H9 (cell line): ENCODE data around the gene CDC42EP3. TPM values are rescaled to one million over a fixed set of nuclear protein-coding genes. Genes with fewer than 3 reads are reported as not detected.
A peak's percentile ranks its signal among the peaks of the same experiment; 100 is the strongest.

ENCODE experiments used
- DNase-seq: peaks from one replicate; pipeline ENCODE4 v3.0.0-alpha.2; 2017
- H2AFZ ChIP-seq: one replicate; pipeline ENCODE4 v1.6.1; 2013; ENCODE audit warnings: mild to moderate bottlenecking, low read length, control low read depth, moderate library complexity
- H2AK5ac ChIP-seq: 2 replicates; pipeline ENCODE4 v1.6.1; 2013; ENCODE audit warnings: low read length, control low read depth, mixed read lengths; ENCODE audit not compliant: insufficient read length
- H2BK120ac ChIP-seq: one replicate; pipeline ENCODE4 v1.6.1; 2013; ENCODE audit warnings: low read depth, mild to moderate bottlenecking, low read length, control low read depth, inconsistent platforms; ENCODE audit not compliant: poor library complexity, severe bottlenecking
- H2BK12ac ChIP-seq: 2 replicates; pipeline ENCODE4 v1.6.1; 2013; ENCODE audit warnings: low read length, control low read depth, mixed read lengths, low read depth; ENCODE audit not compliant: insufficient read length
- H2BK15ac ChIP-seq: 2 replicates; pipeline ENCODE4 v1.6.1; 2013; ENCODE audit warnings: low read depth, low read length, control low read depth
- H2BK20ac ChIP-seq: one replicate; pipeline ENCODE4 v1.6.1; 2013; ENCODE audit warnings: low read depth, mild to moderate bottlenecking, low read length, control low read depth, inconsistent platforms; ENCODE audit not compliant: poor library complexity, severe bottlenecking
- H2BK5ac ChIP-seq: 2 replicates; pipeline ENCODE4 v1.6.1; 2013; ENCODE audit warnings: low read length, control low read depth, mixed read lengths; ENCODE audit not compliant: insufficient read length
- H3K14ac ChIP-seq: 2 replicates; pipeline ENCODE4 v1.6.1; 2013; ENCODE audit warnings: low read length, control low read depth; ENCODE audit not compliant: insufficient read depth
- H3K18ac ChIP-seq: 2 replicates; pipeline ENCODE4 v1.6.1; 2013; ENCODE audit warnings: low read depth, mild to moderate bottlenecking, mixed read lengths, low read length, control low read depth; ENCODE audit not compliant: insufficient read length
- H3K23ac ChIP-seq: 2 replicates; pipeline ENCODE4 v1.6.1; 2013; ENCODE audit warnings: low read length, control low read depth, mixed read lengths, low read depth; ENCODE audit not compliant: insufficient read length
- H3K23me2 ChIP-seq: 2 replicates; pipeline ENCODE4 v1.6.1; 2013; ENCODE audit warnings: low read depth, mild to moderate bottlenecking, mixed read lengths, low read length, control low read depth; ENCODE audit not compliant: insufficient read length, poor library complexity, severe bottlenecking
- H3K27ac ChIP-seq: 2 replicates; pipeline ENCODE4 v1.5.1; 2013; ENCODE audit warnings: low read length, control low read depth, mixed read lengths, low read depth; ENCODE audit not compliant: insufficient read length
- H3K27me3 ChIP-seq: 2 replicates; pipeline ENCODE4 v1.6.1; 2013; ENCODE audit warnings: low read length, control low read depth, inconsistent platforms; ENCODE audit not compliant: insufficient read depth
- H3K4ac ChIP-seq: 2 replicates; pipeline ENCODE4 v1.6.1; 2013; ENCODE audit warnings: low read depth, mild to moderate bottlenecking, control low read depth, inconsistent platforms, low read length, moderate library complexity
- H3K4me1 ChIP-seq: 2 replicates; pipeline ENCODE4 v1.6.1; 2013; ENCODE audit warnings: low read length, control low read depth, inconsistent platforms; ENCODE audit not compliant: insufficient read depth
- H3K4me2 ChIP-seq: 2 replicates; pipeline ENCODE4 v1.6.1; 2013; ENCODE audit warnings: low read length, control low read depth, mixed read lengths; ENCODE audit not compliant: insufficient read length, insufficient read depth
- H3K56ac ChIP-seq: 2 replicates; pipeline ENCODE4 v1.6.1; 2013; ENCODE audit warnings: low read depth, mild to moderate bottlenecking, mixed read lengths, low read length, control low read depth; ENCODE audit not compliant: insufficient read length
- H3K79me1 ChIP-seq: 2 replicates; pipeline ENCODE4 v1.6.1; 2013; ENCODE audit warnings: low read depth, mild to moderate bottlenecking, moderate library complexity, low read length, control low read depth, inconsistent platforms; ENCODE audit not compliant: insufficient read depth, poor library complexity, severe bottlenecking
- H3K79me2 ChIP-seq: 2 replicates; pipeline ENCODE4 v1.6.1; 2013; ENCODE audit warnings: low read length, control low read depth, inconsistent platforms; ENCODE audit not compliant: insufficient read depth
- H3K9ac ChIP-seq: 2 replicates; pipeline ENCODE4 v1.6.1; 2013; ENCODE audit warnings: low read length, control low read depth, mixed read lengths; ENCODE audit not compliant: insufficient read length; ENCODE audit errors: extremely low read depth
- H3K9me3 ChIP-seq: one replicate; pipeline ENCODE4 v1.6.1; 2013; ENCODE audit warnings: low read depth, low read length, inconsistent platforms; ENCODE audit not compliant: control insufficient read depth
- H3T11ph ChIP-seq: one replicate; pipeline ENCODE4 v1.6.1; 2013; ENCODE audit warnings: mild to moderate bottlenecking, low read length, control low read depth, inconsistent platforms
- H4K20me1 ChIP-seq: one replicate; pipeline ENCODE4 v1.6.1; 2013; ENCODE audit not compliant: control insufficient read depth, insufficient read length, insufficient read depth
- H4K5ac ChIP-seq: 2 replicates; pipeline ENCODE4 v1.6.1; 2013; ENCODE audit warnings: low read depth, mild to moderate bottlenecking, mixed read lengths, low read length, control low read depth; ENCODE audit not compliant: insufficient read length
- H4K8ac ChIP-seq: replicated peaks from 2 replicates; pipeline ENCODE4 v1.6.1; 2013; ENCODE audit warnings: low read length, control low read depth, mixed read lengths, low read depth; ENCODE audit not compliant: insufficient read length
- H4K91ac ChIP-seq: 2 replicates; pipeline ENCODE4 v1.6.1; 2013; ENCODE audit warnings: low read depth, mild to moderate bottlenecking, moderate library complexity, mixed read lengths, low read length, control low read depth; ENCODE audit not compliant: insufficient read length
- H3K27ac Mint-ChIP-seq, 3 experiments: 2 replicates in 2 of 3; 3 replicates in 1 of 3; pipeline ENCODE4 v1.8.0; 2020 to 2021; ENCODE audit warnings: mixed read lengths in 3 of 3, mild to moderate bottlenecking in 1 of 3, moderate library complexity in 1 of 3
- H3K27me3 Mint-ChIP-seq: 2 replicates; pipeline ENCODE4 v1.8.0; 2021; ENCODE audit warnings: low read depth, mild to moderate bottlenecking, moderate library complexity, mixed read lengths
- H3K36me3 Mint-ChIP-seq, 3 experiments: 2 replicates in 2 of 3; 3 replicates in 1 of 3; pipeline ENCODE4 v1.8.0; 2020 to 2021; ENCODE audit warnings: low read depth in 3 of 3, mixed read lengths in 3 of 3; ENCODE audit not compliant: insufficient read depth in 1 of 3
- H3K4me1 Mint-ChIP-seq, 2 experiments: 2 replicates each; pipeline ENCODE4 v1.8.0; 2020; ENCODE audit warnings: mixed read lengths in 2 of 2
- H3K4me3 Mint-ChIP-seq, 2 experiments: 2 replicates in 1 of 2; 3 replicates in 1 of 2; pipeline ENCODE4 v1.8.0; 2020 to 2021; ENCODE audit warnings: mild to moderate bottlenecking in 2 of 2, mixed read lengths in 2 of 2, moderate library complexity in 1 of 2
- H3K9me3 Mint-ChIP-seq, 2 experiments: 2 replicates in 1 of 2; 3 replicates in 1 of 2; pipeline ENCODE4 v1.8.0; 2020; ENCODE audit warnings: mild to moderate bottlenecking in 2 of 2, mixed read lengths in 2 of 2, moderate library complexity in 1 of 2
- CTCF ChIP-seq: fragments of 200-600 bp; sonication (generic); conservative IDR thresholded peaks from 3 replicates; pipeline ENCODE4 v1.8.0; 2021; ENCODE audit warnings: antibody characterized with exemption, mild to moderate bottlenecking
- WGBS: extraction: QIAGEN DNeasy Blood & Tissue Kit; methylation state at CpG from one replicate; pipeline ENCODE4 v1.1.7; 2013; ENCODE audit warnings: missing lambda C conversion rate, low lambda C conversion rate, mixed read lengths; ENCODE audit not compliant: insufficient read length; ENCODE audit errors: extremely low coverage; 5-methylcytosine and 5-hydroxymethylcytosine counted together
- total RNA-seq: library from RNA; stranded (reverse); gene quantifications from 2 replicates; pipeline ENCODE4 v1.2.1, GENCODE V29; 2021

Gene CDC42EP3
- total RNA-seq, 1 experiment from 2014 or later = 61.5 TPM

- Mint-ChIP-seq H3K27ac (peak overlapping the region in 2 of 3 experiments; percentile 49 to 91; a peak in 3 of 7 replicates), H3K9me3 (no peaks in the 10 kb centered on the region), H3K27me3 (no peaks in the 10 kb centered on the region), H3K36me3 (peaks cover 0 to 3% (median 0%) of the 10 kb centered on the region in 3 experiments; a peak in 2 of 7 replicates), H3K4me3 (no peak overlapping the region), H3K4me1 (peaks cover 54 to 56% of the 10 kb centered on the region in 2 experiments)
- no peak overlapping the region for H3K27ac ChIP-seq
- no peak overlapping the region for H4K91ac ChIP-seq
- H3K14ac ChIP-seq = no peak overlapping the region
- peaks cover 8% of the 10 kb centered on the region; the same call in 1 of the 2 replicates for H3K79me2 ChIP-seq
- peaks cover 2% of the 10 kb centered on the region; the same call in 1 of the 2 replicates for H3K4me1 ChIP-seq
- H2BK20ac ChIP-seq = no peak overlapping the region
- DNase-seq = no peak
- H3K4me2 ChIP-seq = no peak overlapping the region
- no peak overlapping the region for H2AFZ ChIP-seq
- no peak overlapping the region for H2AK5ac ChIP-seq
- no peaks in the 10 kb centered on the region for H4K20me1 ChIP-seq
- no peak overlapping the region for H3K23ac ChIP-seq
- H3K27me3 ChIP-seq = no peaks in the 10 kb centered on the region
- H3K18ac ChIP-seq = no peak overlapping the region
- H4K5ac ChIP-seq = no peak overlapping the region
- H3K23me2 ChIP-seq = peaks cover 11% of the 10 kb centered on the region
- H4K8ac ChIP-seq = no peak overlapping the region
- no CpG with 5 or more reads among the region's 2 CpGs for WGBS
- no peak overlapping the region for H2BK12ac ChIP-seq
- no peak overlapping the region for H3K56ac ChIP-seq
- H3K4ac ChIP-seq = no peak overlapping the region
- H2BK120ac ChIP-seq = no peak overlapping the region
- TF ChIP-seq CTCF = no peak
- H3T11ph ChIP-seq = no peak overlapping the region
- H3K9ac ChIP-seq = no peak overlapping the region
- H2BK15ac ChIP-seq = no peak overlapping the region
- H2BK5ac ChIP-seq = no peak overlapping the region
- H3K79me1 ChIP-seq = no peaks in the 10 kb centered on the region
- H3K9me3 ChIP-seq = no peaks in the 10 kb centered on the region
These were observed 3.5 kb upstream of the CDC42EP3 start for GRCh38 chr2:37674946-37675345.
